OCI-LY1 (cell line): ENCODE results near the gene SLC22A23.

Source experiments
- CTCF ChIP-seq: fragments of 200-600 bp; sonication (generic), shearing (Covaris generic); IDR thresholded peaks from 2 replicates; pipeline ENCODE4 v1.5.1; 2017; ENCODE audit warnings: mild to moderate bottlenecking, antibody characterized with exemption, low read length, moderate library complexity, mixed read lengths
- EZH2 ChIP-seq: fragments of 200-600 bp; sonication (generic), shearing (Covaris generic); IDR thresholded peaks from 2 replicates; pipeline ENCODE4 v1.8.0; 2017; ENCODE audit warnings: borderline replicate concordance, mixed run types, mild to moderate bottlenecking, antibody characterized with exemption, low read length, moderate library complexity, mixed read lengths

GRCh38 chr6:3252861-3253596 lies 203.8 kb downstream of the SLC22A23 start:
- no peak for TF ChIP-seq CTCF
- TF ChIP-seq EZH2 = no peak
